Measurements from ENCODE around the gene GEN1. TPM values are rescaled to one million over a fixed set of nuclear protein-coding genes. Genes with fewer than 3 reads are reported as not detected.

The GEN1 gene
- total and polyA plus RNA-seq, 2 of the 13 experiments (the other 11 are each of a cell fraction or from before 2014, with no cell fraction given), result 9.9 to 27.1 TPM

GRCh38 chr2:17752892-17753802 lies 791 bp upstream of the GEN1 start (continued):
- TF ChIP-seq TFAP4 (IDR thresholded peaks at IDR 0.05; ENCODE audit: borderline replicate concordance, low read depth) (peak; percentile 21; the same call in 1 of the 2 replicates), PAXIP1 (CRISPR knock-in tag; conservative IDR thresholded peaks at IDR 0.05) (no peak; the same call in 1 of the 2 replicates), BCL3 (CRISPR knock-in tag; IDR thresholded peaks at IDR 0.05) (peak; percentile 95; the same call in 1 of the 2 replicates), SP4 (CRISPR knock-in tag; IDR thresholded peaks at IDR 0.05) (no peak), ZSCAN30 (CRISPR knock-in tag; IDR thresholded peaks at IDR 0.05) (no peak), ZNF777 (CRISPR knock-in tag; IDR thresholded peaks at IDR 0.05) (peak; percentile 38; the same call in 1 of the 2 replicates), KLF6 (CRISPR knock-in tag; IDR thresholded peaks at IDR 0.05) (peak; percentile 84), ZNF790 (CRISPR knock-in tag; IDR thresholded peaks at IDR 0.05; ENCODE audit: borderline replicate concordance) (peak; percentile 64; the same call in 1 of the 2 replicates), IRX3 (CRISPR knock-in tag; IDR thresholded peaks at IDR 0.05; ENCODE audit: borderline replicate concordance, low read depth) (peak; percentile 81; the same call in 1 of the 2 replicates), ZBTB38 (CRISPR knock-in tag; IDR thresholded peaks at IDR 0.05) (peak; percentile 72), NR2C2 (CRISPR knock-in tag; IDR thresholded peaks at IDR 0.05; ENCODE audit: borderline replicate concordance) (peak; percentile 25; the same call in 1 of the 2 replicates), ZNF891 (CRISPR knock-in tag; IDR thresholded peaks at IDR 0.05) (peak; percentile 82; the same call in 1 of the 2 replicates), ZNF451 (CRISPR knock-in tag; IDR thresholded peaks at IDR 0.05) (0 out of 2 replicates have a peak, but pooled peaks have one; percentile 36), PRMT3 (CRISPR knock-in tag; IDR thresholded peaks at IDR 0.05; ENCODE audit: borderline replicate concordance, low read depth) (no peak), SMAD9 (CRISPR knock-in tag; IDR thresholded peaks at IDR 0.05) (peak; percentile 81; the same call in 1 of the 2 replicates), ISX (CRISPR knock-in tag; conservative IDR thresholded peaks at IDR 0.05) (peak; percentile 64; the same call in 1 of the 2 replicates), CCDC6 (CRISPR knock-in tag; IDR thresholded peaks at IDR 0.05) (peak; percentile 24; the same call in 1 of the 2 replicates), NONO (IDR thresholded peaks at IDR 0.05) (no peak), NONO (CRISPR knock-in tag; conservative IDR thresholded peaks at IDR 0.05) (peak; percentile 90), KDM1A (CRISPR knock-in tag; IDR thresholded peaks at IDR 0.05) (no peak)
- TF ChIP-seq, protein P1, sequence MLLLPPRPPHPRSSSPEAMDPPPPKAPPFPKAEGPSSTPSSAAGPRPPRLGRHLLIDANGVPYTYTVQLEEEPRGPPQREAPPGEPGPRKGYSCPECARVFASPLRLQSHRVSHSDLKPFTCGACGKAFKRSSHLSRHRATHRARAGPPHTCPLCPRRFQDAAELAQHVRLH (CRISPR knock-in tag; IDR thresholded peaks at IDR 0.05; ENCODE audit: borderline replicate concordance, low read depth), result peak; percentile 60; the same call in 1 of the 2 replicates

All from HepG2 (cell line).